Bronchial epithelial cell (primary cell): Measurements from ENCODE around the gene QKI. TPM values are rescaled to one million over a fixed set of nuclear protein-coding genes. Genes with fewer than 3 reads are reported as not detected.

Experiments used
- DNase-seq: peaks from one replicate; pipeline ENCODE4 v3.0.0-alpha.2; 2010; ENCODE audit warnings: low read depth
- FAIRE-seq: peaks from 2 replicates; lab custom pipeline; 2011; peaks lifted over from hg19 to GRCh38; lab: Jason Lieb, UNC
- H3K27me3 ChIP-seq: 2 replicates; pipeline ENCODE4 v1.5.1; 2011; ENCODE audit warnings: low read length; ENCODE audit not compliant: control insufficient read depth, insufficient read depth
- H3K36me3 ChIP-seq: 2 replicates; pipeline ENCODE4 v1.5.1; 2011; ENCODE audit warnings: low read length; ENCODE audit not compliant: control insufficient read depth, insufficient read depth
- H3K4me3 ChIP-seq: 2 replicates; pipeline ENCODE4 v1.5.1; 2011; ENCODE audit warnings: mild to moderate bottlenecking, low read depth, low read length, control low read depth
- total RNA-seq: library from RNA; depleted of rRNA; stranded (reverse); fragments of >200 nt; gene quantifications from 2 replicates; pipeline ENCODE4 v1.2.1, GENCODE V29; 2014
- TF ChIP-seq, protein P1 (sequence below): IDR thresholded peaks from 2 replicates; pipeline ENCODE4 v1.5.1; 2011; ENCODE audit warnings: mild to moderate bottlenecking, moderate library complexity, low read length, control low read depth, inconsistent platforms; ENCODE audit not compliant: insufficient read depth, severe bottlenecking

The QKI gene
- total RNA-seq, 1 donor from 2014 or later: 51.1 TPM

DNA sequence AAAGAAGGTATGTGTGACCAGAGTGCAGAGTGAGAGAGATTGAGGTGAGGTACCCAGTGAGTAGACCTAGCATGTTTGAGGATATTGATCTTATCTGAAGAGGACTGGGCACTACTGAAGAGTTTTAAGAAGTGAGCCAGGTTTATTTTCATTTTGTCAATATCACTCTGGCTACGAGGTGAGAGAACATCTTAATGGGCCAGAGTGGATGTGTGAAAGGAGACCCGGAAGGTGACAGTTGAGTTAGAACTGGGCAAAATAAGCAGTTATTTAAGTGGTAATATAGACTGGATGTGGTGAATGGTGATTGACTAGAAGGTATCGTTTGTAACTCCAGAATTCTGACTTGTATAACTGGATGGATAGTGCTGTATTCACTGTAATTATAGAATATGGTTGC, 134.1 kb downstream of the QKI start:
- DNase-seq (no peak), FAIRE-seq (no peak)
- H3K36me3 ChIP-seq: no peaks in the 10 kb centered on the region
- no peak overlapping the region for H3K4me3 ChIP-seq
- H3K27me3 ChIP-seq: no peaks in the 10 kb centered on the region
- TF ChIP-seq, protein P1, sequence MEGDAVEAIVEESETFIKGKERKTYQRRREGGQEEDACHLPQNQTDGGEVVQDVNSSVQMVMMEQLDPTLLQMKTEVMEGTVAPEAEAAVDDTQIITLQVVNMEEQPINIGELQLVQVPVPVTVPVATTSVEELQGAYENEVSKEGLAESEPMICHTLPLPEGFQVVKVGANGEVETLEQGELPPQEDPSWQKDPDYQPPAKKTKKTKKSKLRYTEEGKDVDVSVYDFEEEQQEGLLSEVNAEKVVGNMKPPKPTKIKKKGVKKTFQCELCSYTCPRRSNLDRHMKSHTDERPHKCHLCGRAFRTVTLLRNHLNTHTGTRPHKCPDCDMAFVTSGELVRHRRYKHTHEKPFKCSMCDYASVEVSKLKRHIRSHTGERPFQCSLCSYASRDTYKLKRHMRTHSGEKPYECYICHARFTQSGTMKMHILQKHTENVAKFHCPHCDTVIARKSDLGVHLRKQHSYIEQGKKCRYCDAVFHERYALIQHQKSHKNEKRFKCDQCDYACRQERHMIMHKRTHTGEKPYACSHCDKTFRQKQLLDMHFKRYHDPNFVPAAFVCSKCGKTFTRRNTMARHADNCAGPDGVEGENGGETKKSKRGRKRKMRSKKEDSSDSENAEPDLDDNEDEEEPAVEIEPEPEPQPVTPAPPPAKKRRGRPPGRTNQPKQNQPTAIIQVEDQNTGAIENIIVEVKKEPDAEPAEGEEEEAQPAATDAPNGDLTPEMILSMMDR: no peak

DNA sequence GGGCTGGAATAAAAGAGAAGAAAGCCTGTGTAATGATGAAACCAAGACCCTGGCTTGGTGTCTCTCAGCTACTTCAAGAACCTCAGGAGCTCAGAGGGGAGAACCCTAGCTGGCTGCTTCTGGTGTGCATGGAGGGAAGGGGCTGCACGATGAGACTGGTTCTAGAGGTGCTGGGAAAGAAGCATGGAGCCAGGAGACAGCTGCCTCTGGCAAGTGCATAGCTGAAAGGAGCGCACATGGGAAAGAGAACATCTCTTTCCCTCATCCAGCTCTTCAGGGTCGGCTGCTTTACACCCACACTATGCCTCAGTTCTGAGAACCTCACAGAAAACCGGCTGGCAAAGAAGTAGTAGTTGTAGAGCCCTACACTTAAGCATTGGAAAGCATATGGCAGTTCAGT, 139.5 kb downstream of the QKI start:
- FAIRE-seq: no peak
- DNase-seq: no peak
- H3K36me3 ChIP-seq: peaks cover 6% of the 10 kb centered on the region
- TF ChIP-seq, protein P1: no peak
- no peak overlapping the region for H3K4me3 ChIP-seq
- H3K27me3 ChIP-seq: no peaks in the 10 kb centered on the region

DNA sequence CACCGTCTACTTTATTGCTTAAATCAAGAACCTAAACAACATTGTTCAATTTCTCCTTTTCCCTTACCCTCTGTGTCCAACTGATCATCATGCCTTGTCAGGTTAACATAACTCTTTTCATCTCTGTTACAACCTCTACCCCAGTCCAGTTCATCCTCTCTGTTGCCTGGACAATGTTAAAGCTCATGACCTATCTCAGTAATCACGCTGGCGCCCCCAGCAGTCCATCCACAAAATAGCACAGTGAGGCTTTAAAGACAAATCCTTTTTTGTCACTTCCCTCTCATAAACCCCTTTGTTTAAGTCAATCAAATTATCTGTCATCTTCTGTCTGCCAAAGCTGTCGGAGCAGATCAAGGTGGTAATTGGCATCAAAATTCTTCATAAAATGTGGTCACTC, 140.1 kb downstream of the QKI start:
- FAIRE-seq (no peak), DNase-seq (peak; percentile 39)
- Histone ChIP-seq H3K4me3 (no peak overlapping the region), H3K36me3 (peaks cover 6% of the 10 kb centered on the region), H3K27me3 (no peaks in the 10 kb centered on the region)
- TF ChIP-seq, protein P1: peak; percentile 60

DNA sequence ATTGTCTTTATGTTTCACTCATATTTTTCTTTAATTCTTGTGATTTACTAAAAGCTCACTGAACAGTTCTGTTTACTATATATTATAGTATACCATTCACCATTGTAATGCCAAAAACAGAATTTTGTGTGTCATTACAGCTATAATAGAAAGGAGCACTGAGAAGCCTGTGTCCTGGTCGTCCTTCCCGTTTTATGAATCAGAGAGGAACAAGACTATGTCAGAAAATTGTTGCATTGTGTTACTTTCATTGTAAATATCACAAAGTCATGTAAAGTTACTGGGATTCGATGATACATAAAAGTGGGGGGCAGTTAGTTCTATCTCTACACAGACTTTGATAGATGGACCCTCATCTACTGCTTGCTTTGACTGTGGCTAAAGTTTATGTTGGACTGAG, 145.1 kb downstream of the QKI start:
- Histone ChIP-seq H3K36me3 (peaks cover 10% of the 10 kb centered on the region), H3K27me3 (no peaks in the 10 kb centered on the region), H3K4me3 (no peak overlapping the region)
- DNase-seq: no peak
- FAIRE-seq: no peak
- TF ChIP-seq, protein P1: no peak

DNA sequence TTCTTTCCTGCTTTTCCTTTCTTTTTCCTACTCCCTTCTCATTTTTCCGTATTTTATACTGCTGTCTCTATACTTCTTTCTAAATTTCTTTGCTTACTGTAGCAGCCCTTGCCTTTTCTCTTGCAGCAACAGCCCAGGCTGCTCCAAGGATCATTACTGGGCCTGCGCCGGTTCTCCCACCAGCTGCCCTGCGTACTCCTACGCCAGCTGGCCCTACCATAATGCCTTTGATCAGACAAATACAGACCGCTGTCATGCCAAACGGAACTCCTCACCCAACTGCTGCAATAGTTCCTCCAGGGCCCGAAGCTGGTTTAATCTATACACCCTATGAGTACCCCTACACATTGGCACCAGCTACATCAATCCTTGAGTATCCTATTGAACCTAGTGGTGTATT, 148.8 kb downstream of the QKI start:
- TF ChIP-seq, protein P1: no peak
- H3K27me3 ChIP-seq: no peaks in the 10 kb centered on the region
- no peak overlapping the region for H3K4me3 ChIP-seq
- FAIRE-seq (no peak), DNase-seq (no peak)
- H3K36me3 ChIP-seq: peaks cover 10% of the 10 kb centered on the region

DNA sequence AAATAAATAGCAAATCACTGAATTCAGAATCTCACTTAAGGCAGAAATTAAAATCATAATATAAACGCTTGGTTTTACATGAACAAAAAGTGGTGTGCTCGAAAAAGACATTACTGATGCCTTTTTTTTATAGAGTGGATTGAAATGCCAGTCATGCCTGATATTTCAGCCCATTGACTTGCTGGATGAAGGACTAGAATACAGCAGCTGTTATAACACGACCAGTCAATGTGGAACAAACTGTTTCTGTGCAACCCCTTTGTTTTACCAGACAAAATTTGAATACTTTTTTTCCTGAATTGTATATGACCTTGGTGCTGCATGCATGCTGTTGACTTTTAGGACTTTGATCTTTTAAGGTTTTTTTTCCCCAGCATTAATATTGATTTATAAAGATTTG, 150.0 kb downstream of the QKI start:
- DNase-seq: no peak
- TF ChIP-seq, protein P1: no peak
- no peak overlapping the region for H3K4me3 ChIP-seq
- H3K36me3 ChIP-seq: peaks cover 7% of the 10 kb centered on the region
- no peak for FAIRE-seq
- H3K27me3 ChIP-seq: no peaks in the 10 kb centered on the region
